SK-N-DZ (cell line): ENCODE data around the gene CHODL.

Experiments used
- DNase-seq: peaks from one replicate; pipeline ENCODE4 v3.0.0-alpha.2; 2015; ENCODE audit warnings: low spot score

The CHODL gene

DNA sequence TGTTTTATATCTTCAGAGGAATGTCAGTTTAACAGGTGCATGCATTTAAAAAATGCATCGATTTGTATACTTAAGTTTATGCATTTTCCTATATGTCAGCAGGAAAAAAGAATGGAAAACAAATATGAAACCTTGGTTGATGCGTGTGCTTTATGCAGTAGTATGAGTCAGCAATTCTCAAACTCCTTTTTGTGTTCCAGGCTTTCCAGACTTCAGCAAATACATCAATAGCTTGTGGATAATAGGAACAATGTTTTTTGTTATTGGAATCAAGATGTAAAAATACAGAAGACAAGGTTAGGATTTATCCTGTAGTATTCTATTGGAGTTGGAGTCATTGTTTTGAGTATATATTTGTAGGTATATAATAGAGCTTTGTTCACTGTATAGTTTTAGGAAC is 45.2 kb downstream of the CHODL start:
- no peak for DNase-seq

- DNase-seq: no peak
Measured at GRCh38 chr21:18294100-18294499, 49.5 kb downstream of the CHODL start.

DNA sequence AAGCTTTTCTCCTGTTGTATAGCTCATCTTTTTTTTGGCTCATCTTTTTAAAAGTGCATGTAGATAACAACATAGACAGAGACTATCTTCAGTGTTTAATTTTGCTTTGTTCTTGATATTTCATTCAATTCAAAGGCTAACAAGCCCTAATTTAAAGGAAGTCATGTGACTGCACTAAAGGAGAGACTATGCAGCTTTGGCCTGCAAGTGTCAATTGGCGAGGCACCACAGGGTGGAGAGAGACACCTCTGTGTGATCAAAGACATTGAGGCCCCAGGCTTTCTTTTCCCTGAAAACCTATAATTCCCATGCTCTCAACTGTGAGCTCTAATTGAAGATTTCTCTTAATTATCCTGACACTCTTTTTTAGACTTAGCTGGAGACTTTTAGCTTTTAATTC is 53.6 kb downstream of the CHODL start:
- DNase-seq: no peak
